Fibroblast of mammary gland (primary cell): ENCODE data around the gene KIAA1671.

ENCODE experiments used
- DNase-seq: peaks from one replicate; pipeline ENCODE4 v3.0.0-alpha.2; 2010; ENCODE audit warnings: low read depth
- H3K4me3 ChIP-seq: 2 replicates; pipeline ENCODE4 v1.5.1; 2011; ENCODE audit warnings: low read depth, mild to moderate bottlenecking, low read length, moderate library complexity; ENCODE audit not compliant: control insufficient read depth
- CTCF ChIP-seq: conservative IDR thresholded peaks from 2 replicates; pipeline ENCODE4 v1.5.1; 2011; ENCODE audit warnings: low read depth, low read length, inconsistent platforms; ENCODE audit not compliant: control insufficient read depth, insufficient read depth

The KIAA1671 gene

GRCh38 chr22:24961217-24961844 is 8.8 kb downstream of the KIAA1671 start:
- no peak for TF ChIP-seq CTCF
- H3K4me3 ChIP-seq = no peak overlapping the region

GRCh38 chr22:24962094-24962493 is 9.6 kb downstream of the KIAA1671 start:
- no peak for DNase-seq
- H3K4me3 ChIP-seq = no peak overlapping the region
- TF ChIP-seq CTCF = no peak

More at GRCh38 chr22:24961217-24961844, 8.8 kb downstream of the KIAA1671 start:
- no peak for DNase-seq

GRCh38 chr22:24962835-24963234 is 10.3 kb downstream of the KIAA1671 start:
- DNase-seq = no peak
- no peak for TF ChIP-seq CTCF

GRCh38 chr22:24964441-24964840 is 11.9 kb downstream of the KIAA1671 start:
- H3K4me3 ChIP-seq = no peak overlapping the region
- DNase-seq = no peak
- TF ChIP-seq CTCF = no peak

More at GRCh38 chr22:24962835-24963234, 10.3 kb downstream of the KIAA1671 start:
- H3K4me3 ChIP-seq = no peak overlapping the region

GRCh38 chr22:24965822-24966626 is 13.5 kb downstream of the KIAA1671 start:
- no peak for TF ChIP-seq CTCF
- no peak for DNase-seq
- no peak overlapping the region for H3K4me3 ChIP-seq

- TF ChIP-seq CTCF = no peak
- no peak overlapping the region for H3K4me3 ChIP-seq
- no peak for DNase-seq
Measured at GRCh38 chr22:24968066-24968561, 15.6 kb downstream of the KIAA1671 start.
